HL-60 (cell line): ENCODE data around the gene MYO1A.
"Not testable (repeated sequence)": the region's sequence is repeated elsewhere in the genome, so short reads cannot be mapped to it uniquely, and the experiment has no call there.

Source experiments
- TF ChIP-seq, protein P1 (sequence below): IDR thresholded peaks from one replicate; pipeline ENCODE4 v1.5.1; 2011; ENCODE audit warnings: low read length, control low read depth, inconsistent platforms; ENCODE audit not compliant: insufficient read depth
- TF ChIP-seq, protein P2 (sequence below): IDR thresholded peaks from 2 replicates; pipeline ENCODE4 v1.6.1; 2012; ENCODE audit warnings: low read depth; ENCODE audit not compliant: insufficient replicate concordance

GRCh38 chr12:56982578-56983236 lies 67.2 kb downstream of the MYO1A start:
- TF ChIP-seq, protein P1, sequence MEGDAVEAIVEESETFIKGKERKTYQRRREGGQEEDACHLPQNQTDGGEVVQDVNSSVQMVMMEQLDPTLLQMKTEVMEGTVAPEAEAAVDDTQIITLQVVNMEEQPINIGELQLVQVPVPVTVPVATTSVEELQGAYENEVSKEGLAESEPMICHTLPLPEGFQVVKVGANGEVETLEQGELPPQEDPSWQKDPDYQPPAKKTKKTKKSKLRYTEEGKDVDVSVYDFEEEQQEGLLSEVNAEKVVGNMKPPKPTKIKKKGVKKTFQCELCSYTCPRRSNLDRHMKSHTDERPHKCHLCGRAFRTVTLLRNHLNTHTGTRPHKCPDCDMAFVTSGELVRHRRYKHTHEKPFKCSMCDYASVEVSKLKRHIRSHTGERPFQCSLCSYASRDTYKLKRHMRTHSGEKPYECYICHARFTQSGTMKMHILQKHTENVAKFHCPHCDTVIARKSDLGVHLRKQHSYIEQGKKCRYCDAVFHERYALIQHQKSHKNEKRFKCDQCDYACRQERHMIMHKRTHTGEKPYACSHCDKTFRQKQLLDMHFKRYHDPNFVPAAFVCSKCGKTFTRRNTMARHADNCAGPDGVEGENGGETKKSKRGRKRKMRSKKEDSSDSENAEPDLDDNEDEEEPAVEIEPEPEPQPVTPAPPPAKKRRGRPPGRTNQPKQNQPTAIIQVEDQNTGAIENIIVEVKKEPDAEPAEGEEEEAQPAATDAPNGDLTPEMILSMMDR = not testable (repeated sequence)
- TF ChIP-seq, protein P2, sequence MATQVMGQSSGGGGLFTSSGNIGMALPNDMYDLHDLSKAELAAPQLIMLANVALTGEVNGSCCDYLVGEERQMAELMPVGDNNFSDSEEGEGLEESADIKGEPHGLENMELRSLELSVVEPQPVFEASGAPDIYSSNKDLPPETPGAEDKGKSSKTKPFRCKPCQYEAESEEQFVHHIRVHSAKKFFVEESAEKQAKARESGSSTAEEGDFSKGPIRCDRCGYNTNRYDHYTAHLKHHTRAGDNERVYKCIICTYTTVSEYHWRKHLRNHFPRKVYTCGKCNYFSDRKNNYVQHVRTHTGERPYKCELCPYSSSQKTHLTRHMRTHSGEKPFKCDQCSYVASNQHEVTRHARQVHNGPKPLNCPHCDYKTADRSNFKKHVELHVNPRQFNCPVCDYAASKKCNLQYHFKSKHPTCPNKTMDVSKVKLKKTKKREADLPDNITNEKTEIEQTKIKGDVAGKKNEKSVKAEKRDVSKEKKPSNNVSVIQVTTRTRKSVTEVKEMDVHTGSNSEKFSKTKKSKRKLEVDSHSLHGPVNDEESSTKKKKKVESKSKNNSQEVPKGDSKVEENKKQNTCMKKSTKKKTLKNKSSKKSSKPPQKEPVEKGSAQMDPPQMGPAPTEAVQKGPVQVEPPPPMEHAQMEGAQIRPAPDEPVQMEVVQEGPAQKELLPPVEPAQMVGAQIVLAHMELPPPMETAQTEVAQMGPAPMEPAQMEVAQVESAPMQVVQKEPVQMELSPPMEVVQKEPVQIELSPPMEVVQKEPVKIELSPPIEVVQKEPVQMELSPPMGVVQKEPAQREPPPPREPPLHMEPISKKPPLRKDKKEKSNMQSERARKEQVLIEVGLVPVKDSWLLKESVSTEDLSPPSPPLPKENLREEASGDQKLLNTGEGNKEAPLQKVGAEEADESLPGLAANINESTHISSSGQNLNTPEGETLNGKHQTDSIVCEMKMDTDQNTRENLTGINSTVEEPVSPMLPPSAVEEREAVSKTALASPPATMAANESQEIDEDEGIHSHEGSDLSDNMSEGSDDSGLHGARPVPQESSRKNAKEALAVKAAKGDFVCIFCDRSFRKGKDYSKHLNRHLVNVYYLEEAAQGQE = not testable (repeated sequence)
